PC-9 (cell line): ENCODE results near the gene CPA4. TPM values are rescaled to one million over a fixed set of nuclear protein-coding genes. Genes with fewer than 3 reads are reported as not detected.

ENCODE experiments used
- BruUV-seq: library from RNA; stranded (reverse); fragments of 400-500 nt; replicated peaks from 2 replicates; lab custom pipeline; 2021; lab: Mats Ljungman, UMichigan
- CTCF ChIA-PET: fragments of 300-600 bp; sonication (Branson Sonifier 250); formaldehyde crosslinking; loops from one replicate; lab custom pipeline; 2022; ENCODE audit warnings: antibody characterized with exemption; lab: Charles Lee
- POLR2A ChIA-PET: fragments of 300-600 bp; sonication (Branson Sonifier 250); formaldehyde crosslinking; loops from one replicate; lab custom pipeline; 2022; ENCODE audit warnings: antibody characterized with exemption; ENCODE audit not compliant: unreplicated experiment; lab: Charles Lee
- DNase-seq, 2 experiments: peaks; one replicate each; pipeline versions ENCODE4 v3.0.0 to v3.0.0-alpha.2; 2015 to 2022; ENCODE audit warnings: mixed read lengths in 1 of 2
- H2AFZ ChIP-seq: fragments of 200-600 bp; sonication (generic); 2 replicates; pipeline ENCODE4 v1.8.1; 2017; ENCODE audit warnings: antibody characterized with exemption
- H3F3A ChIP-seq: fragments of 200-600 bp; sonication (generic); 2 replicates; pipeline ENCODE4 v1.8.1; 2017; ENCODE audit warnings: antibody characterized with exemption, mild to moderate bottlenecking, low read depth; ENCODE audit not compliant: insufficient read depth
- H3K27ac ChIP-seq: fragments of 200-600 bp; sonication (generic); 2 replicates; pipeline ENCODE4 v1.6.1; 2016; ENCODE audit warnings: mixed run types
- H3K27me3 ChIP-seq: fragments of 200-600 bp; sonication (generic); 2 replicates; pipeline ENCODE4 v1.6.1; 2016; ENCODE audit warnings: low read depth, mixed run types; ENCODE audit not compliant: insufficient read depth
- H3K36me3 ChIP-seq: fragments of 200-600 bp; sonication (generic); 2 replicates; pipeline ENCODE4 v1.6.1; 2016; ENCODE audit warnings: low read depth, mixed run types
- H3K4me1 ChIP-seq: fragments of 200-600 bp; sonication (generic); replicated peaks from 2 replicates; pipeline ENCODE4 v1.6.1; 2016; ENCODE audit warnings: mixed run types; ENCODE audit not compliant: insufficient read depth
- H3K4me2 ChIP-seq: fragments of 200-600 bp; sonication (generic); 2 replicates; pipeline ENCODE4 v1.6.1; 2017; ENCODE audit warnings: mixed run types
- H3K4me3 ChIP-seq: fragments of 200-600 bp; sonication (generic); 2 replicates; pipeline ENCODE4 v1.6.1; 2016; ENCODE audit warnings: mixed run types
- H3K79me2 ChIP-seq: fragments of 200-600 bp; sonication (generic); 2 replicates; pipeline ENCODE4 v1.6.1; 2017; ENCODE audit warnings: low read depth, mixed run types
- H3K9me2 ChIP-seq: fragments of 200-600 bp; sonication (generic); 2 replicates; pipeline ENCODE4 v1.8.1; 2017; ENCODE audit warnings: mild to moderate bottlenecking; ENCODE audit not compliant: insufficient read depth
- H3K9me3 ChIP-seq: fragments of 200-600 bp; sonication (generic); 2 replicates; pipeline ENCODE4 v1.8.1; 2016; ENCODE audit warnings: low read depth; ENCODE audit not compliant: insufficient read depth
- H4K20me1 ChIP-seq: fragments of 200-600 bp; sonication (generic); 2 replicates; pipeline ENCODE4 v1.8.1; 2017; ENCODE audit not compliant: insufficient read depth
- EZH2 ChIP-seq: fragments of 200-600 bp; sonication (generic); IDR thresholded peaks from 2 replicates; pipeline ENCODE4 v1.8.0; 2017; ENCODE audit warnings: antibody characterized with exemption, low read depth
- intact Hi-C: fragments of 100-400 bp; cut with micrococcal nuclease; formaldehyde crosslinking; loops from one replicate; pipeline ENCODE4 v1.10.0; 2022; ENCODE audit not compliant: unreplicated experiment
- total RNA-seq: library from RNA; stranded (reverse); gene quantifications from 2 replicates; pipeline ENCODE4 v1.2.3, GENCODE V29; 2021
- TF ChIP-seq, protein P1 (sequence below): fragments of 200-600 bp; sonication (generic); conservative IDR thresholded peaks from 2 replicates; pipeline ENCODE4 v1.6.1; 2017; ENCODE audit warnings: mixed run types, antibody characterized with exemption, mild to moderate bottlenecking, moderate library complexity

CPA4 gene
- total RNA-seq, 1 experiment from 2014 or later, result 9.8 TPM

DNA sequence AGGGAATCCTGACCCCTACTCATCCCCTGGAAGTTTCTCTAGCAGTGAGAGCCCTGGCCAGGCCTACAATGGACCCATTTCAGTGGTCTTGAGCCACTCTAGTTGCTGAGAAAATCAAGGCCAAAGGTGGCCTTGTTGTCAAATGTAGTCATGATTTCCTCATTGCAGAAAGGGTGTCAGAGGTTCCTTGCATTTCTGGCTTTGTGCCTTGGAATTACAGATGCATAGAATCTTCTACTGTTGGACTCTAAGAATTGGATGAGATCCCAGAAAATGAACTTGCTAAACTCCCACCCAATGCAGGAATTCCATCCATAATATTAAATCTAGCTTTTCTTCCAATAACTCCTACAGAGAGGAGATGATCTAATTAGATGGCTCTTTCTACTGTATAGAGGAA, 14.1 kb upstream of the CPA4 start:
- Histone ChIP-seq H3K36me3 (no peaks in the 10 kb centered on the region), H4K20me1 (no peaks in the 10 kb centered on the region), H3K4me3 (no peak overlapping the region), H3K9me2 (no peaks in the 10 kb centered on the region), H2AFZ (no peak overlapping the region), H3K9me3 (no peaks in the 10 kb centered on the region), H3K4me1 (peaks cover 56% of the 10 kb centered on the region), H3K27me3 (no peaks in the 10 kb centered on the region), H3K27ac (no peak overlapping the region), H3K4me2 (peak overlapping the region; percentile 29), H3K79me2 (no peaks in the 10 kb centered on the region), H3F3A (peaks cover 30% of the 10 kb centered on the region)
- no TSS peak for BruUV-seq
- ChIA-PET CTCF (interaction anchor here (0.6 kb wide), 1 partner anchor 159 kb away, joined by 4 read pairs; no protein-coding TSS in a partner anchor), POLR2A (no interaction called here)
- no peak for TF ChIP-seq EZH2
- TF ChIP-seq, protein P1, sequence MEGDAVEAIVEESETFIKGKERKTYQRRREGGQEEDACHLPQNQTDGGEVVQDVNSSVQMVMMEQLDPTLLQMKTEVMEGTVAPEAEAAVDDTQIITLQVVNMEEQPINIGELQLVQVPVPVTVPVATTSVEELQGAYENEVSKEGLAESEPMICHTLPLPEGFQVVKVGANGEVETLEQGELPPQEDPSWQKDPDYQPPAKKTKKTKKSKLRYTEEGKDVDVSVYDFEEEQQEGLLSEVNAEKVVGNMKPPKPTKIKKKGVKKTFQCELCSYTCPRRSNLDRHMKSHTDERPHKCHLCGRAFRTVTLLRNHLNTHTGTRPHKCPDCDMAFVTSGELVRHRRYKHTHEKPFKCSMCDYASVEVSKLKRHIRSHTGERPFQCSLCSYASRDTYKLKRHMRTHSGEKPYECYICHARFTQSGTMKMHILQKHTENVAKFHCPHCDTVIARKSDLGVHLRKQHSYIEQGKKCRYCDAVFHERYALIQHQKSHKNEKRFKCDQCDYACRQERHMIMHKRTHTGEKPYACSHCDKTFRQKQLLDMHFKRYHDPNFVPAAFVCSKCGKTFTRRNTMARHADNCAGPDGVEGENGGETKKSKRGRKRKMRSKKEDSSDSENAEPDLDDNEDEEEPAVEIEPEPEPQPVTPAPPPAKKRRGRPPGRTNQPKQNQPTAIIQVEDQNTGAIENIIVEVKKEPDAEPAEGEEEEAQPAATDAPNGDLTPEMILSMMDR, result no peak
- intact Hi-C loops, result no loop called here
- DNase-seq, result peak; percentile 15 to 76

DNA sequence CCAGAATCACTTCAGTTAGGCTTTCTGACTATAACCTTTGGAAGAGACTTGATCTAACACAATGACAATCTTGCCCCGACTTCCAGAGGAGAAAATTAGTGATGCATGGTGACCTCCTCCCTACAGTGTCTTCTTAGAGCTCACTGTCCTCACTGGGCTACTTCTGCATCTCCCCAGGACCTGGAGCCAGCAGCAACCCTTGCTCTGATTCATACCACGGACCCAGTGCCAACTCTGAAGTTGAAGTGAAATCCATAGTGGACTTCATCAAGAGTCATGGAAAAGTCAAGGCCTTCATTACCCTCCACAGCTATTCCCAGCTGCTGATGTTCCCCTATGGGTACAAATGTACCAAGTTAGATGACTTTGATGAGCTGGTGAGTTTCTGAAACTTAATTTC, 13.7 kb upstream of the CPA4 start:
- POLR2A ChIA-PET, result no interaction called here
- Histone ChIP-seq H3K9me3 (no peaks in the 10 kb centered on the region), H2AFZ (no peak overlapping the region), H3K79me2 (no peaks in the 10 kb centered on the region), H3K27me3 (no peaks in the 10 kb centered on the region), H4K20me1 (no peaks in the 10 kb centered on the region), H3K4me1 (peaks cover 56% of the 10 kb centered on the region), H3K36me3 (no peaks in the 10 kb centered on the region), H3K4me3 (no peak overlapping the region), H3F3A (peaks cover 30% of the 10 kb centered on the region), H3K9me2 (no peaks in the 10 kb centered on the region), H3K4me2 (peak overlapping the region; percentile 29), H3K27ac (no peak overlapping the region)
- intact Hi-C loops, result no loop called here
- CTCF ChIA-PET, result no interaction called here
- no peak for DNase-seq
- TF ChIP-seq, protein P1, result no peak
- TF ChIP-seq EZH2, result no peak
- no TSS peak for BruUV-seq

DNA sequence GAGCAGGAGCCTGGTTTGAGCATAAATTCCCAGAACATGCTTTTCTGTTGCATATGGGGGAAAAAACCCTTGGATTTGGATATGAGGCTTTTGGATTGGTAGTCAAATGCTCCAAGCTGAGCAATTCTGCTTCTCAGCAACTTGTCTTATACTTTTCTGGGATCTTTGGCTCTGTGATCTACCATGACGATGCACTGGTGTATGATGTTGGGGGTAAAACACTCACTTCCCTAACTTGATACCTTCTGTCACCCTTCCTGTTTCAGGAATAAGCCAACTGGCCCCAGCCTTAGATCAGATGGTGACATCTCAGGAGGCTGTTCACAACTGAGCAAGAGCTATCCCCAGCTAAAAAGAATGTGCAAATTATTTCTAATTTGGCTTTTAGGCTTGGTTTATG, 13.1 kb upstream of the CPA4 start:
- ChIA-PET POLR2A (no interaction called here), CTCF (no interaction called here)
- Histone ChIP-seq H3K79me2 (no peaks in the 10 kb centered on the region), H3K27me3 (no peaks in the 10 kb centered on the region), H3K9me3 (no peaks in the 10 kb centered on the region), H3K9me2 (no peaks in the 10 kb centered on the region), H3K27ac (no peak overlapping the region), H3F3A (peaks cover 29% of the 10 kb centered on the region), H3K4me1 (peaks cover 53% of the 10 kb centered on the region), H2AFZ (no peak overlapping the region), H3K4me2 (no peak overlapping the region), H4K20me1 (no peaks in the 10 kb centered on the region), H3K36me3 (no peaks in the 10 kb centered on the region), H3K4me3 (no peak overlapping the region)
- intact Hi-C loops, result no loop called here
- DNase-seq, result no peak
- BruUV-seq, result no TSS peak
- TF ChIP-seq EZH2, result no peak
- TF ChIP-seq, protein P1, result no peak
